HG03575 (cell line): ENCODE results near the gene PITX1.

Experiments used
- ATAC-seq: cut with Tn5 transposase; IDR thresholded peaks from one replicate; pipeline ENCODE4 v1.9.1; 2021; ENCODE audit not compliant: unreplicated experiment, insufficient number of reproducible peaks, low FRiP score; ENCODE audit errors: extremely low read depth

PITX1 gene

GRCh38 chr5:135048286-135048685 is 14.3 kb upstream of the PITX1 start:
- ATAC-seq: no peak

GRCh38 chr5:135047347-135047695 is 13.3 kb upstream of the PITX1 start:
- ATAC-seq: no peak

- ATAC-seq: no peak
These were observed 12.8 kb upstream of the PITX1 start for GRCh38 chr5:135046661-135047346.

- ATAC-seq: no peak
These were observed 11.5 kb upstream of the PITX1 start for GRCh38 chr5:135045488-135045887.

- ATAC-seq: no peak
These were observed 8.6 kb upstream of the PITX1 start for GRCh38 chr5:135042595-135042994.

GRCh38 chr5:135041726-135042125 is 7.7 kb upstream of the PITX1 start:
- ATAC-seq: no peak

- ATAC-seq: no peak
These were observed 7.1 kb upstream of the PITX1 start for GRCh38 chr5:135041145-135041587.

- no peak for ATAC-seq
These were observed 6.5 kb upstream of the PITX1 start for GRCh38 chr5:135040333-135041144.

GRCh38 chr5:135040034-135040332 is 6.0 kb upstream of the PITX1 start:
- ATAC-seq: no peak

GRCh38 chr5:135039271-135040033 is 5.4 kb upstream of the PITX1 start:
- no peak for ATAC-seq

GRCh38 chr5:135038813-135039270 is 4.8 kb upstream of the PITX1 start:
- ATAC-seq: no peak

- ATAC-seq: no peak
These were observed 4.3 kb upstream of the PITX1 start for GRCh38 chr5:135038205-135038812.

GRCh38 chr5:135037519-135038204 is 3.6 kb upstream of the PITX1 start:
- ATAC-seq: no peak

- no peak for ATAC-seq
These were observed 2.4 kb upstream of the PITX1 start for GRCh38 chr5:135036405-135036804.

GRCh38 chr5:135035678-135036030 is 1.6 kb upstream of the PITX1 start:
- ATAC-seq: no peak

- ATAC-seq: no peak
These were observed 1.1 kb upstream of the PITX1 start for GRCh38 chr5:135034963-135035677.

GRCh38 chr5:135034236-135034962 is 371 bp upstream of the PITX1 start:
- ATAC-seq: no peak
